Upper lobe of right lung (tissue), 1 donor: ENCODE data around the gene MYRF. TPM values are rescaled to one million over a fixed set of nuclear protein-coding genes. Genes with fewer than 3 reads are reported as not detected.
A peak's percentile ranks its signal among the peaks of the same experiment; 100 is the strongest.

Experiments used
- ATAC-seq: fragments of 200-7000 bp; cut with Tn5 transposase; one replicate; pipeline ENCODE4 v1.9.1; 2020; ENCODE audit warnings: mild to moderate bottlenecking, moderate library complexity
- DNase-seq: peaks from one replicate; pipeline ENCODE4 v3.0.0-alpha.2; 2020
- H3K27ac ChIP-seq: fragments of 200-600 bp; one replicate; pipeline ENCODE4 v1.8.0; 2022
- H3K27me3 ChIP-seq: fragments of 200-600 bp; one replicate; pipeline ENCODE4 v1.8.0; 2022; ENCODE audit warnings: mild to moderate bottlenecking
- H3K36me3 ChIP-seq: fragments of 200-600 bp; one replicate; pipeline ENCODE4 v1.8.0; 2022
- H3K4me1 ChIP-seq: fragments of 200-600 bp; one replicate; pipeline ENCODE4 v1.8.0; 2022
- H3K4me3 ChIP-seq: fragments of 200-600 bp; one replicate; pipeline ENCODE4 v1.8.0; 2022; ENCODE audit warnings: mild to moderate bottlenecking
- H3K9me3 ChIP-seq: fragments of 200-600 bp; one replicate; pipeline ENCODE4 v1.8.0; 2022
- intact Hi-C: fragments of 100-400 bp; cut with DNase I; formaldehyde crosslinking; loops from one replicate; pipeline ENCODE4 v1.11.0; 2022
- total RNA-seq: library from RNA; stranded (reverse); fragmentation: NEBNext Ultra II Directional; extraction: Animal tissue kit (Norgen Biotek cat#: 25700); gene quantifications from one replicate; pipeline ENCODE4 v1.2.1, GENCODE V29; 2021
- TF ChIP-seq, protein P1 (sequence below): fragments of 200-600 bp; IDR thresholded peaks from one replicate; pipeline ENCODE4 v1.8.0; 2022; ENCODE audit warnings: antibody characterized with exemption
- donor health status: DM: no; HTN: yes; CAD: no; lungs with severe emphysema.

Gene MYRF
- total RNA-seq, 1 donor from 2014 or later = 62.6 TPM

- ATAC-seq (no peak), DNase-seq (no peak)
- TF ChIP-seq, protein P1, sequence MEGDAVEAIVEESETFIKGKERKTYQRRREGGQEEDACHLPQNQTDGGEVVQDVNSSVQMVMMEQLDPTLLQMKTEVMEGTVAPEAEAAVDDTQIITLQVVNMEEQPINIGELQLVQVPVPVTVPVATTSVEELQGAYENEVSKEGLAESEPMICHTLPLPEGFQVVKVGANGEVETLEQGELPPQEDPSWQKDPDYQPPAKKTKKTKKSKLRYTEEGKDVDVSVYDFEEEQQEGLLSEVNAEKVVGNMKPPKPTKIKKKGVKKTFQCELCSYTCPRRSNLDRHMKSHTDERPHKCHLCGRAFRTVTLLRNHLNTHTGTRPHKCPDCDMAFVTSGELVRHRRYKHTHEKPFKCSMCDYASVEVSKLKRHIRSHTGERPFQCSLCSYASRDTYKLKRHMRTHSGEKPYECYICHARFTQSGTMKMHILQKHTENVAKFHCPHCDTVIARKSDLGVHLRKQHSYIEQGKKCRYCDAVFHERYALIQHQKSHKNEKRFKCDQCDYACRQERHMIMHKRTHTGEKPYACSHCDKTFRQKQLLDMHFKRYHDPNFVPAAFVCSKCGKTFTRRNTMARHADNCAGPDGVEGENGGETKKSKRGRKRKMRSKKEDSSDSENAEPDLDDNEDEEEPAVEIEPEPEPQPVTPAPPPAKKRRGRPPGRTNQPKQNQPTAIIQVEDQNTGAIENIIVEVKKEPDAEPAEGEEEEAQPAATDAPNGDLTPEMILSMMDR = no peak
- peaks cover 5% of the 10 kb centered on the region for H3K4me1 ChIP-seq
- H3K36me3 ChIP-seq = no peaks in the 10 kb centered on the region
- no peak overlapping the region for H3K27ac ChIP-seq
- no peaks in the 10 kb centered on the region for H3K27me3 ChIP-seq
- no peak overlapping the region for H3K4me3 ChIP-seq
- intact Hi-C loops = no loop called here
- H3K9me3 ChIP-seq = no peaks in the 10 kb centered on the region
Measured at GRCh38 chr11:61728066-61728939, 24.1 kb upstream of the MYRF start.

DNA sequence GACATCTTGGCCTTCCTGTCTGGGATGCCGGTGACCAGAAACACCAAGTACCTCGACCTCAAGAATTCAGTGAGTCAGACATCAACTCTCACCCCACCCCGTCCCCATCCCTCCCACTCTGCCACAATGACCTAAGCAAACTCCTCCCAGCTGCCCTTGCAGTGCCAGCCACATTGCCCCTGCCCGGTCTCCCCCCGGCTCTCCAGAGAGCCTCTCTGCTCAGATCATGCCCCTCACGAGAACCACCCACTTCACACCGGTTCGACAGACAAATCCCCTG lies 23.6 kb upstream of the MYRF start:
- intact Hi-C loops = no loop called here
- H3K27ac ChIP-seq = no peak overlapping the region

DNA sequence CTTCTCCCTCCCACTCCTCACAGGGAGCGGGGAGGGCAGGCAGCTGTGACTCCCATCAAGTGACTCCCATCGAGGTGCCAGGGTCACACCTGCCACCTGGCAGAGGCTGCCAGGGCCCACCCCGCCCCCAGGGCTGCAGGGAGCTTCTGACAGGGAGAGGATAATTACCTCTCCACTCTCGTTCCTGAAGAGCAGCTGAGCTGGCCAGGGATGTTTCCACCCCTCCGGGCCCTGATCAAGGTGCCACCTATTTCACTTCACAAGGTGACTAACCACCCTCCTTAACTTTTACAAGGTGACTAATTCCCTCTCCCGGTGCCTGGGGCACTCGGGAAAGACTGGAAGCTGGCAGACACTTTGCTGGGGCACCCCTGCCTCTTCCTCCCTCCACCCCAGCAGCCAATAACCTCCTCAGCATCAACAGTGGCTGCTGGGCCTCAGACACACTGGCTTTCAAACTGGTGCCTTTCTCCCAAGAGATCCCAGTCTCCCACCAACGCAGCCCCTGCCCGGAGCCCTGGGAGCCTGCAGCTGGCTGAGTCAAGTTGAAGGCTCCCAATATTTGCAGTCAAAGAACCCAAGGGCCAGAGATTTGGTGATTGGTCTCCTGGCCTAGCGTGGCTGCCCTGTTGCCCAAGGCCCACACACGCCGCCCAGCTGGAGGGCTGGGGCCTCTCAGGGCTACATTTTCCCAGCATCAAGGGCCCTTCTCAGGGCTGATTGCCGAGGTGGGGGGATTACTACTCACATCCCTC lies 22.0 kb upstream of the MYRF start:
- Histone ChIP-seq H3K9me3 (no peaks in the 10 kb centered on the region), H3K27ac (no peak overlapping the region), H3K4me1 (peaks cover 8% of the 10 kb centered on the region), H3K36me3 (no peaks in the 10 kb centered on the region), H3K4me3 (no peak overlapping the region), H3K27me3 (no peaks in the 10 kb centered on the region)
- intact Hi-C loops = no loop called here
- ATAC-seq (peak; percentile 16), DNase-seq (no peak)
- TF ChIP-seq, protein P1 = no peak

More for the DNA sequence above, 23.6 kb upstream of the MYRF start:
- TF ChIP-seq, protein P1 = no peak
- no peak for DNase-seq
- Histone ChIP-seq H3K4me1 (peaks cover 8% of the 10 kb centered on the region), H3K36me3 (no peaks in the 10 kb centered on the region), H3K27me3 (no peaks in the 10 kb centered on the region), H3K9me3 (no peaks in the 10 kb centered on the region), H3K4me3 (no peak overlapping the region)
- peak; percentile 54 for ATAC-seq

- TF ChIP-seq, protein P1 = no peak
- Histone ChIP-seq H3K9me3 (no peaks in the 10 kb centered on the region), H3K27me3 (no peaks in the 10 kb centered on the region), H3K36me3 (no peaks in the 10 kb centered on the region), H3K4me1 (peaks cover 8% of the 10 kb centered on the region), H3K27ac (no peak overlapping the region), H3K4me3 (no peak overlapping the region)
- DNase-seq = no peak
- no peak for ATAC-seq
- intact Hi-C loops = no loop called here
Measured at GRCh38 chr11:61731211-61731951, 21.1 kb upstream of the MYRF start.

DNA sequence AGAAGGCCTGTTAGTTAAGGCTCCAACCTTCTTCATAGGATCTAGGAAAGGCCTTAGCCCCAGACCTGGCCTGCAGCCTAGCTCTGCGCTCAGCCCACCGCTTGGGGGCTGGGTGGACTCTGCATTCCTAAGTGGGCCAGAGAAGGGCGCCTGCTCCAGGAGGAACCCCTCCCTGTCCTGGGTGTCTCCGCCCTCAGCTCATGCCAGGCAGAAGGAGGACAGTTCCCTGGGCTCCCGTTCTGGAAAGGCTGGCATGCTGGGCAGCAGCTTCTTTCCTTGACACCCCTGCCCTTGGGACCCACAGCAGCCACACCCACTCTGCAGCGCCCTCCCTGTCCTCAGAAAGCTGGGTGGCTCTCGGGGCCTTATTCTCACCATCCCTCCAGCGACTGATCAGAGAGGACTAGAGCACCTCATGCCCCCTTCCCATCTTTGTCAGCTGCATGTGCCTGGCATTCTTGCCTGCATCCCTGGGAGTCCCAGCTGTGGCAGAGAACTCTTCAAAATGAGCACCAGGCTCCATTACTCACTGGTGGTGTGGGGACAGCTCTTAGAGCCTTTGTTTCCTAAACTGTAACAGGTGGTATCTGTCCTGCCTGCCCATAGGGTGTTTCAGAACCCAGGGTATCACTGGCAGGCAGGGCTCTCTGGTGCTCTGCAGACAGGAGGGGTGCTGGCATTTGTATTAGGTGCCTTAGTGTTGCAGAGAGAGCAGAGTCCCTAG lies 20.3 kb upstream of the MYRF start:
- H3K27ac ChIP-seq = no peak overlapping the region
- H3K27me3 ChIP-seq = no peaks in the 10 kb centered on the region
- peak; percentile 25 for ATAC-seq
- no peak overlapping the region for H3K4me3 ChIP-seq
- intact Hi-C loops = no loop called here
- TF ChIP-seq, protein P1 = no peak
- H3K9me3 ChIP-seq = no peaks in the 10 kb centered on the region
- H3K4me1 ChIP-seq = peaks cover 8% of the 10 kb centered on the region
- no peak for DNase-seq
- H3K36me3 ChIP-seq = no peaks in the 10 kb centered on the region
